ENCODE data around the gene TIMP4.

DNA sequence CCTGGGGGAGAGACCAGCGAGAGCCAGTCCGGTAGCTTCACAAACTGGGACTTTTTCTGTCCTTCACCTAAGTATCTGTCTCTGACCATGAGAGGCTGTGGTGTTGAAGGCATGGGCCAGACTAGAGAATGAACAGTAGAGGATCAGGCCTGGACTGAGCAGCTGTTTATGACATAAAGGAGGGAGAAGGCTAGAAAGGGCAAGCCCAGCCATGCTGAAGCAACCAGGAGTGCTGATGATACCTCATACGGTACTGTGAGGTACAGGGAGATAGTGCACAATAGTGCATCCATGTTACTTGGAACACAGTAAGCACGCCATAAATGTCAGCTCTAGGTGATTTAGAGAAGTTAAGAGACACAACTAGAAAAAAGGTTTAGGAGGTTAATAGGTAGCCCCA is 22.6 kb upstream of the TIMP4 start:
- TF ChIP-seq JUN (IDR thresholded peaks at IDR 0.05) (no peak), POLR2A (IDR thresholded peaks at IDR 0.05; ENCODE audit: low read length) (no peak), BHLHE40 (IDR thresholded peaks at IDR 0.05; ENCODE audit: low read depth, low read length) (no peak)
- TF ChIP-seq, protein P1, sequence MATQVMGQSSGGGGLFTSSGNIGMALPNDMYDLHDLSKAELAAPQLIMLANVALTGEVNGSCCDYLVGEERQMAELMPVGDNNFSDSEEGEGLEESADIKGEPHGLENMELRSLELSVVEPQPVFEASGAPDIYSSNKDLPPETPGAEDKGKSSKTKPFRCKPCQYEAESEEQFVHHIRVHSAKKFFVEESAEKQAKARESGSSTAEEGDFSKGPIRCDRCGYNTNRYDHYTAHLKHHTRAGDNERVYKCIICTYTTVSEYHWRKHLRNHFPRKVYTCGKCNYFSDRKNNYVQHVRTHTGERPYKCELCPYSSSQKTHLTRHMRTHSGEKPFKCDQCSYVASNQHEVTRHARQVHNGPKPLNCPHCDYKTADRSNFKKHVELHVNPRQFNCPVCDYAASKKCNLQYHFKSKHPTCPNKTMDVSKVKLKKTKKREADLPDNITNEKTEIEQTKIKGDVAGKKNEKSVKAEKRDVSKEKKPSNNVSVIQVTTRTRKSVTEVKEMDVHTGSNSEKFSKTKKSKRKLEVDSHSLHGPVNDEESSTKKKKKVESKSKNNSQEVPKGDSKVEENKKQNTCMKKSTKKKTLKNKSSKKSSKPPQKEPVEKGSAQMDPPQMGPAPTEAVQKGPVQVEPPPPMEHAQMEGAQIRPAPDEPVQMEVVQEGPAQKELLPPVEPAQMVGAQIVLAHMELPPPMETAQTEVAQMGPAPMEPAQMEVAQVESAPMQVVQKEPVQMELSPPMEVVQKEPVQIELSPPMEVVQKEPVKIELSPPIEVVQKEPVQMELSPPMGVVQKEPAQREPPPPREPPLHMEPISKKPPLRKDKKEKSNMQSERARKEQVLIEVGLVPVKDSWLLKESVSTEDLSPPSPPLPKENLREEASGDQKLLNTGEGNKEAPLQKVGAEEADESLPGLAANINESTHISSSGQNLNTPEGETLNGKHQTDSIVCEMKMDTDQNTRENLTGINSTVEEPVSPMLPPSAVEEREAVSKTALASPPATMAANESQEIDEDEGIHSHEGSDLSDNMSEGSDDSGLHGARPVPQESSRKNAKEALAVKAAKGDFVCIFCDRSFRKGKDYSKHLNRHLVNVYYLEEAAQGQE (IDR thresholded peaks at IDR 0.05): no peak
- TF ChIP-seq, protein P2, sequence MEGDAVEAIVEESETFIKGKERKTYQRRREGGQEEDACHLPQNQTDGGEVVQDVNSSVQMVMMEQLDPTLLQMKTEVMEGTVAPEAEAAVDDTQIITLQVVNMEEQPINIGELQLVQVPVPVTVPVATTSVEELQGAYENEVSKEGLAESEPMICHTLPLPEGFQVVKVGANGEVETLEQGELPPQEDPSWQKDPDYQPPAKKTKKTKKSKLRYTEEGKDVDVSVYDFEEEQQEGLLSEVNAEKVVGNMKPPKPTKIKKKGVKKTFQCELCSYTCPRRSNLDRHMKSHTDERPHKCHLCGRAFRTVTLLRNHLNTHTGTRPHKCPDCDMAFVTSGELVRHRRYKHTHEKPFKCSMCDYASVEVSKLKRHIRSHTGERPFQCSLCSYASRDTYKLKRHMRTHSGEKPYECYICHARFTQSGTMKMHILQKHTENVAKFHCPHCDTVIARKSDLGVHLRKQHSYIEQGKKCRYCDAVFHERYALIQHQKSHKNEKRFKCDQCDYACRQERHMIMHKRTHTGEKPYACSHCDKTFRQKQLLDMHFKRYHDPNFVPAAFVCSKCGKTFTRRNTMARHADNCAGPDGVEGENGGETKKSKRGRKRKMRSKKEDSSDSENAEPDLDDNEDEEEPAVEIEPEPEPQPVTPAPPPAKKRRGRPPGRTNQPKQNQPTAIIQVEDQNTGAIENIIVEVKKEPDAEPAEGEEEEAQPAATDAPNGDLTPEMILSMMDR (IDR thresholded peaks at IDR 0.05): no peak
- TF ChIP-seq, protein P3, sequence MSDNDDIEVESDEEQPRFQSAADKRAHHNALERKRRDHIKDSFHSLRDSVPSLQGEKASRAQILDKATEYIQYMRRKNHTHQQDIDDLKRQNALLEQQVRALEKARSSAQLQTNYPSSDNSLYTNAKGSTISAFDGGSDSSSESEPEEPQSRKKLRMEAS (IDR thresholded peaks at IDR 0.05): no peak

Data from A549 (cell line).